ENCODE measurements around the gene TPD52L3.

Gene TPD52L3

DNA sequence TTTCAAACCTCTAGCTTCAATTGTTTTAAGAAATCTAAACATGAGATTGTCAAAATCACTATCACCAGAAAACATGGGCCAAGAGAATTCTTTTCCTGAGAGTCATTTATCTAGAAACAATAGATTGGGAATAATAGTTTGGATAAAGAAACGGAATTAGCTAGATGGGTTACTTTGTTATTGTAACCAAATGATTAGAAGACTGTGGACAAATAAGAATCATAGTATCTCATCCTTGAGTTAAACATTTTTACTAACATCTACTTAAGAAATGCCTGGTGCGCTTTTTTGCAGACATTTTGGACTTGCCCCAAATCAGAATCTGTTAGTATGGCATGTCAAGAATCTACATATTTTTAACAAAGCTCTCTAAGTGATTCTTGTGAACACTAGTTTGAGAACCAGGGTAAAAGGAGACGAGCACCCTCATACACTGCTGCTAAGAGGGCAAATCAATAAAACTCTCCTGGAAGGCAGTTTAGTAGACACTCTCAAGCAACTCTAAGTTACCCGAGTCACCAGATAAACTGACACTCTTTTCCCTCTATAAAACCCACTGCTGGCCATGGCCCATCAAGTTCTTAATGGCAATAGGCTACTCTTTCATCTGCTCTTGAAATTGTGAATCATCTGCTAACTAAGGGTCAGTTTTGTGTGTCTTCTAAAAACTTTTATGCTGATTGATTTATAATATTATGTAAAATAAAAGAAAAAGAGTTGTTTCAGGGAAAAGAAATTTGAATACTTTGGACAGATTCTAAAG, 39.1 kb downstream of the TPD52L3 start:
- no peak overlapping the region for H3K4me3 ChIP-seq (ENCODE audit: low read length)
- TF ChIP-seq ZNF274 (IDR thresholded peaks at IDR 0.05; ENCODE audit: low read depth, low read length): no peak

DNA sequence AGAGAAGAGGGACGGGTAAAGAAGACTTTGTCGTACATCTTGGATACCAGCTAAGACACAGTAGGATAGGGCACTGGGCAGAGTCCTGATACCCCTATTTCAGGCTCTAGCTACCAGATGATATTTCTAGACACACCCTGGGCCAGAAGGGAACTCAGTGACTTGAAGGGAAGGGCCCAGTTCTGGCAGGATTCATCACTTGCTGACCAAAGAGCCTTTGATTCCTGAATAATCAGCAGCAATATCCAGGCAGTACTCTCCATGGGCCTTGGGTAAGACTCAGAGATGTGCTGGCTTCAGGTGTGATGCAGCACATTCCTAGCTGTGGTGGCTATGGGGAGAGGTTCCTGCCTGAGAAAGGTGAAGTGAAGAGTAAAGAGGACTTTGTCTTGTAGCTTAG, 40.7 kb downstream of the TPD52L3 start:
- H3K4me3 ChIP-seq (ENCODE audit: low read length): no peak overlapping the region
- TF ChIP-seq ZNF274 (IDR thresholded peaks at IDR 0.05; ENCODE audit: low read depth, low read length): no peak

Data from GM08714 (cell line).